Endodermal cell (in vitro differentiated cells): ENCODE data around the gene TEX264. TPM values are rescaled to one million over a fixed set of nuclear protein-coding genes. Genes with fewer than 3 reads are reported as not detected.

ENCODE experiments used
- DNase-seq: peaks from one replicate; pipeline ENCODE4 v3.0.0-alpha.2; 2017
- H3K27ac ChIP-seq: 2 replicates; pipeline ENCODE4 v1.5.1; 2013; ENCODE audit warnings: mild to moderate bottlenecking, low read depth, low read length, moderate library complexity
- H3K27me3 ChIP-seq: 2 replicates; pipeline ENCODE4 v1.6.1; 2013; ENCODE audit warnings: mild to moderate bottlenecking, low read length, moderate library complexity; ENCODE audit not compliant: insufficient read depth, control insufficient read depth, poor library complexity, severe bottlenecking
- H3K36me3 ChIP-seq: 2 replicates; pipeline ENCODE4 v1.7.0; 2013; ENCODE audit warnings: mild to moderate bottlenecking, low read length, moderate library complexity; ENCODE audit not compliant: control insufficient read depth, insufficient read depth
- H3K4me1 ChIP-seq: one replicate; pipeline ENCODE4 v1.7.0; 2013; ENCODE audit warnings: low read length; ENCODE audit not compliant: control insufficient read depth, insufficient read depth
- H3K4me3 ChIP-seq: 2 replicates; pipeline ENCODE4 v1.5.1; 2013; ENCODE audit warnings: mild to moderate bottlenecking, low read length, moderate library complexity
- H3K9ac ChIP-seq: 2 replicates; pipeline ENCODE4 v1.6.1; 2013; ENCODE audit warnings: mild to moderate bottlenecking, low read length, moderate library complexity; ENCODE audit not compliant: poor library complexity, severe bottlenecking; ENCODE audit errors: extremely low read depth
- H3K9me3 ChIP-seq: 2 replicates; pipeline ENCODE4 v1.6.1; 2013; ENCODE audit warnings: mild to moderate bottlenecking, low read length, moderate library complexity; ENCODE audit not compliant: control insufficient read depth
- H3K27ac Mint-ChIP-seq: 2 replicates; pipeline ENCODE4 v1.8.0; 2020; ENCODE audit warnings: mixed read lengths
- H3K27me3 Mint-ChIP-seq: 2 replicates; pipeline ENCODE4 v1.8.0; 2021; ENCODE audit warnings: mild to moderate bottlenecking, mixed read lengths; ENCODE audit not compliant: insufficient read depth
- H3K36me3 Mint-ChIP-seq: 2 replicates; pipeline ENCODE4 v1.8.0; 2020; ENCODE audit warnings: low read depth, mixed read lengths
- H3K4me1 Mint-ChIP-seq: 2 replicates; pipeline ENCODE4 v1.8.0; 2020; ENCODE audit warnings: mixed read lengths
- H3K4me3 Mint-ChIP-seq: 2 replicates; pipeline ENCODE4 v1.8.0; 2020; ENCODE audit warnings: mild to moderate bottlenecking, moderate library complexity, mixed read lengths
- H3K9me3 Mint-ChIP-seq: 2 replicates; pipeline ENCODE4 v1.8.0; 2020; ENCODE audit warnings: mild to moderate bottlenecking, mixed read lengths
- CTCF ChIP-seq: fragments of 200-600 bp; sonication (generic); conservative IDR thresholded peaks from 2 replicates; pipeline ENCODE4 v1.5.0; 2021; ENCODE audit warnings: antibody characterized with exemption, mild to moderate bottlenecking
- WGBS, 2 experiments: methylation state at CpG; one replicate each; pipeline versions ENCODE4 v1.1.5 to v1.1.7; 2013; ENCODE audit warnings: missing lambda C conversion rate in 2 of 2, mixed read lengths in 1 of 2; ENCODE audit not compliant: insufficient coverage in 1 of 2, insufficient read length in 1 of 2; 5-methylcytosine and 5-hydroxymethylcytosine counted together
- total RNA-seq, 2 donors: library from RNA; stranded (reverse); fragmentation: NEBNext Ultra II Directional in 1 of 2; extraction: Animal tissue kit (Norgen Biotek cat#: 25700) in 1 of 2; gene quantifications; 2 replicates in 1 of 2; 3 replicates in 1 of 2; pipeline ENCODE4 v1.2.1, GENCODE V29; 2021

TEX264 gene
- total RNA-seq, 2 donors from 2014 or later = 21.1 to 24.9 TPM

GRCh38 chr3:51751287-51751686 is 80.2 kb downstream of the TEX264 start:
- Histone ChIP-seq H3K4me3 (no peak overlapping the region), H3K9ac (no peak overlapping the region), H3K9me3 (peaks cover 59% of the 10 kb centered on the region), H3K4me1 (peaks cover 5% of the 10 kb centered on the region), H3K36me3 (no peaks in the 10 kb centered on the region), H3K27me3 (no peaks in the 10 kb centered on the region), H3K27ac (no peak overlapping the region)
- Mint-ChIP-seq H3K4me3 (no peak overlapping the region), H3K27ac (no peak overlapping the region), H3K36me3 (no peaks in the 10 kb centered on the region), H3K9me3 (peaks cover 62% of the 10 kb centered on the region), H3K4me1 (peaks cover 28% of the 10 kb centered on the region), H3K27me3 (no peaks in the 10 kb centered on the region)
- WGBS, 2 experiments = 95% methylated on average over 2 of the region's 2 CpGs; no CpG with 5 or more reads in 1 of the 2 experiments
- no peak for TF ChIP-seq CTCF
- DNase-seq = no peak

Other genes with a start within 250 kb of the TEX264 start
- 10 to 100 TPM; 24.9 to 27.1 TPM for gene DCAF1, start 171.2 kb upstream of the TEX264 start, total RNA-seq
- gene RAD54L2, start 132.5 kb upstream of the TEX264 start, total RNA-seq = 10 to 100 TPM; 54.1 to 56.4 TPM
- gene GRM2, start 35.8 kb downstream of the TEX264 start, total RNA-seq = 1 to 10 TPM; 3.9 to 7.4 TPM
- not detected for gene IQCF6, start 108.0 kb downstream of the TEX264 start, total RNA-seq
- gene IQCF2, start 190.4 kb downstream of the TEX264 start, total RNA-seq = not detected
- gene IQCF5, start 204.3 kb downstream of the TEX264 start, total RNA-seq = not detected
- gene IQCF1, start 232.1 kb downstream of the TEX264 start, total RNA-seq = under 1 TPM in 1 of 2 donors, not detected in 1; 0.53 TPM